EL (cell line): ENCODE data around the gene PRPF40B.

ENCODE experiments used
- DNase-seq: peaks from one replicate; pipeline ENCODE4 v3.0.0-alpha.2; 2016

PRPF40B gene

DNA sequence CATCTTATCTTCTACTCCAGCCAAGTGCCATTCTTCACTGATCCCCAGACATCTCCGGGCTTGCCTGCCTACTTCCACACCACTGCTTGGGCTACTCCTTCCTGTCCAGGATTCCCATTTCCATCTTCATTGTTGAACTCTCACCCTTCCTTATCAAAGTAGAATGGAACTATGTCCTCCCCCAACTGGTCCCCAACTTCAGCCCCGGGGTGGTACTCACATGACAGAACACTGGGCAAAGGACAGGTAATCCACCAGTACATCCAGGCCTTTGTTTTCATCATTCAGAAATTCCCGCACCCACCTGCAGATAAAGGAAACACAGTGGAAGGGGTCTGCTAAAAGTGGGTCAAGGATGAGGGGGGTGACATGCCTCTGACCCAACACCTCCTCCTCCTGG lies 38.4 kb downstream of the PRPF40B start:
- DNase-seq = no peak

DNA sequence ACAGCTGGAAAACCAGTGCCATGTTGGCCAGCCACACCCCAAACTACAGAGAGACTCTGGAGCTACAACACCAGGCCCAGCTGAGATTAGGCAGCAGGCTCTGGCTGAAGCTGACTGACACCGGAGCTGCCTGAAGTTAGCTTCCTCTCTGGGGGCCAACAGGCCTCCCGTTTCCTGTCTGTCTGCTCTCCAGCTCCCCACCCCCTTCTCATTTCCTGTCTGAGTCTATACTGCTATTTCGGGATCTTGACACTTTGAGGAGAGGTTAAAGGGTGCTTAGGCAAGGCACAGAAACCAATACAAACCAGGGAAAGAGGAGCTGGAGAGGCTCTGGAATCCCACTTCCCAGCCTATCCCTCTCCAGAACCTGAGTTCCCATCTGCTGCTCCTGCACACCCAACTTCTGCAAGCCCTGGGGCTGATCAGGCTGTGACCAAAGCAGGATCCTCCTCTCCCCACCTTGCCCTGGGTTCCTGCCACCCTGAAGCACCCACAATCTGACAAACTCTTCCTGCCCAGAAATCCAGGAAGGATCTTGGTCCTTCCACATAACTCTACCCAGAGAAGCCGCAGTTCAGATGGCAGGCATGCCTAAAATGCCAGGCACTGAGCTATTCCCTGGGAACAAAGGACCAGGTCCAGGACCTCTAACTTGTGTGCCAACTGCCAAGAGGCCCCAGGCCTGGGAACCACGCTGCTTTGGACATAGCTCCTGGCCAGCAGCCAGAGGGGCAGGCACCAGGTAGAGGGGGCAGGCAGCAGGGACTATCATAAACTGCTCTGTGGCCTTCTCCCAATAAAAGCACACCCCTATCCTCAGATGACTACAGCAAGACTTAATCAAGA lies 39.9 kb downstream of the PRPF40B start:
- DNase-seq = peak; percentile 88

DNA sequence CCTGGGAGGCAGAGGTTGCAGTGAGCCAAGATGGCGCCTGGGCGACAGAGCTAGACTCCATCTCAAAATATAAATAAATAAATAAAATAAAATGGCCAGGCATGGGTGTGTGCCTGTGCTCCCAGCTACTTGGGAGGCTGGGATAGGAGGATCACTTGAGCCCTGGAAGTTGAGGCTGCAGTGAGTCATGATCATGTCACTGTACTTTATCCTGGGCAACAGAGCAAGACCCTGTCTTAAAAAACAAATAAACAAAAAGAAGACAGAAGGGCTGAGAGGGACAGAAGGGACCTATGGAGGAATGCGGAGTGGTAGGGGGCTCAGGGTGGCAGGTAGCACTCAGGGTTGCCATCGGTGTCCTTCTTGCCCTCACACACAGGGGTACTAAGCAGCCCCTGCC lies 40.8 kb downstream of the PRPF40B start:
- DNase-seq = no peak

DNA sequence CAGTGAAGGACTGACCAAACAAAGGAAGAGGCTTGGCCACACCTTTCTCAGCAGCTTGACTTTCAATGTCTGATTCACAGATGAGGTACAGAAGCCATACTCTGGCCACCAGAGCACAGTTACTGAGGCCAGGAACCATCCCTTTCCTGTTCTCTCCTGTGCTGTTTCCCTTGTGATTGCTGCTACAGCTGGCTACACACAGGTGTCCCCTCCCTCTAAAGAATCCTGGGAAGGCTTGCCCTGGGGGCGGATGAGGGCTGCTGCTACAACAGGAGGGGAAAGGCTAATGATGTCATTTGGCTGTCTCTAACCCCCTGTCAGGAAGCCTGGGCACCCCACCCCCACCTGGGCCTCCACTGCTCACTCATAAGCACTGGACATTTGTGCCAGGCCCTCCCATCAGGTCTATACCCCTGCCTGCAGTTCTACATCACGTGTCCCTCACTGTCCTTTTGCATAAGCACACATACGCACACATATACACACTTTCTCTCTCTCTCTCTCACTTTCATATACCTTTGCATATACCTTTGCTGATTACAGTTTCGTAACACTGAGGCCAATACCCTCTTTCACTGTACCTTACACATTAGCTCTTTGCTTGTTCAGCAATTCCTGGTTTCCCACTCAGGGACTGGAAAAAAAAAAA lies 41.4 kb downstream of the PRPF40B start:
- peak; percentile 34 for DNase-seq

DNA sequence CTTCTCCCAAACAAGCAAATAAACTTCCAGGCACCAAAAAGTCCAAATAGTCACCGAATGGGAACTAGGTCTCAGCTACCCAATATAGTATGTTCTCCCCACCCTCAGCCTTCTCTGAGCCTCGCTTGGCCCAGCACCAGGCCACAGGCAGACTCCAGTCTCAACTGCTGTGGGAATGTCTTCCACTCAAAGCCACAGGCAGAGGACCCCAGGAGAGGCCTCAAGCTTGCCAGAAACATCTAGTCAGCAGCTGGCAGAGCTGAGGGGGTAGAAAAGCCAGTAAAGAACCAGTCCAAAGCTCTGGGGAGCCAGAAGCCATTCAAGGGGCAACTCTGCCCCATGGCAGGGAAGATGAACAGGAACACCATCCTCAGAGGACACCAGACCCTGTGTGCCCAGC lies 42.0 kb downstream of the PRPF40B start:
- DNase-seq = no peak

DNA sequence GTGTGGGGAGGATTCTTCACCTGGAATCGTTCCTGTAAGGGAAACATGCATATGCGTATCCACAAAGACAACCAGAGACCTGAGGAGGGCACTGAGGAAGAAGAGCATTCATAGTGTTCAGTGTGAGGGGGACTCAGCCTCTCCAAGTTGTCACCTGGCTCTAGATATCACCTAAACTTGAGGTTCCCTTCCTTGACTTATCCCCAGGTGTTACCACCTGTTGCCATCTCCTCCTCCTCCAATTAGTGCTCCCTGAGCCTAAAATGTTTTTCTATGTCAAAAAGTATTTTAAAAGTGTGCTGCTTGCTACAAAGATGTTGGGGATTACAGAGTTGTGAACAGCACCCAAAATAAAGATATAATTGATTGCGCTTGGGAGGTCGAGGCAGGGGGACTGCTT lies 42.8 kb downstream of the PRPF40B start:
- no peak for DNase-seq

DNA sequence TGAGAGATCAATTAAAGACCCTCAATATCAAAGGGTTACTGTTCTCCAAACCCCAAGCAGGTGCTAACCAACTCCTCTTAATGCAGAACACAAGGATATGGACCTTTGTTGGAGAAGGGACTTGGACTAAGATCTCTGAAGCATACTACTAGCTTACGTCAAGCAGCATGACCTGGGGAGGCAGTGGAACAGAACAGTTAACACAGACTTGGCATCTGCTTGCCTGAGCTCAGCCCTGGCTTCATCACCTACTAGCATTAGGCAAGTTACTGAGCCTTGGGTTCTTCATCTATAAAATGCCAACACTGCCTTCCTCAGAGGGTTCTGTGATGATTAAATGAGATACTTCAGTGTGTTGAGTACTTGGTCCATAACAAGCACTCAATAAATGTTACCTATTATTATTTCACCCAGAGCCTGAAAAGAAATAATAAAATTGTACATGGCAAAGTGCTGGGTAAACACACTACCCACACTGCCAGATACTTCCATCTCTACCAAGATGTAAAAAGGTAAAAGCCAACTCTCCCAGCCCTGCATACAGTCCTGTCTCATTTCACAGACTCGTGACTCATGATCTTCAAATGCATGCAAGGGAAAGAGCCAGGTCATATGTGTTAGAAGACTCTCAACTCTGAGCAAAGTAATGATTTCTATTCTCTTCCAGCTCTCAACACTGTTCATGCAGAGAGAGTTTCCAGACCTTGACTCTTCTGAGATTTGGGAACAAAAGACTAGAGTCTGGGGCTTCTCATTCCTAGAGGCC lies 44.1 kb downstream of the PRPF40B start:
- DNase-seq = peak; percentile 50

DNA sequence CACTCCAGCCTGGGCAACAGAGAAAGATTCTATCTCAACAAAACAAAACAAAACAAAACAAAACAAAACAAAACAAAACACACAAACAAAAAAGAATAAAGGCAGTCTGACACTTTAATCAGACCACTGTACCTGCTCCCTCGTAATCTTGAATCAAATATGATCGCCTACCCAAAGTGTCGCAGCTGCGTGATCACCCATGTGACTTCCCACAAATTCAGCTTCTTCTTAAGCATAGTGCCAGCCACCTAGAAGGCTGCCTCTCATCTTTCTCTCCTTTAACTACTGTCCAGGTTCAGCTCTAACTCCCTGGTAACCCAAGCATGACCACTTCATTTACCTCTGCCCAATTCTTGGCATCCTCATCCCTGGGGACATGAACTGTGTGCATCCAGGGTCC lies 46.4 kb downstream of the PRPF40B start:
- no peak for DNase-seq

DNA sequence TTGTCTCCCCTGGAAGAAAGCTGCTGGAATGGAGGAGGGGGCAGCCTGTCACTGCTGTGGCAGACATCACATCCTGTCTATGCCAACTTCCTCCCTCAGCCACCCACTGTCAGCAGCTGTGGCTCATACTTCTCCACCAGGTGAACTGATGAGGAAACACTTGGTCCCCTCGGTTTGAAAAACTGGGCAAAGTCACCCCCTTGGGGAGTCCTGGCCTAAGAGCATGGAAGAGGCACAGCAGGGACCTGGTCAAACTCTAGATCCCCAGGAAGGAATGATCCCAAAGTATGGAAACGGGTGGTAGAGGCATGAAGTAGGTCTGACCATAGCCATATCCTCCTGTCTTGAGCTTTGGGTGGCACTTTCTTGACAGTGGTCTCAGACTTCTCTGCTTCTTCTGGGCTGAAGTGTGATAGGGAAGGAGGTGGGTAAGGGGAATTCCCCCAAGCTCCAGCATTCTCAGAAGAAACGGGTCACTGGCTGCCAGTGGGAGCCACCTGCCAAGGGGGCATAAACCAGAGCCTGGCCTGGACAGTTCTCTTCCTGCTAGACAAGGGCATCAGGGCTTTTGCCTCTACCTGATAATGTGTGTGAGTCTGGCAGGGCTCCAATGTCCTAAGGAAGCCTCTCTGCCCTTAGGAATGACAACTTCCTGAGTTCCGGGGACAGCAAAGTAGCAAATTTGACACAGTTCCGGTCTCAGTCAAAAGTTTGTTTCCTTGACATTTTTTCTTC lies 47.8 kb downstream of the PRPF40B start:
- no peak for DNase-seq

DNA sequence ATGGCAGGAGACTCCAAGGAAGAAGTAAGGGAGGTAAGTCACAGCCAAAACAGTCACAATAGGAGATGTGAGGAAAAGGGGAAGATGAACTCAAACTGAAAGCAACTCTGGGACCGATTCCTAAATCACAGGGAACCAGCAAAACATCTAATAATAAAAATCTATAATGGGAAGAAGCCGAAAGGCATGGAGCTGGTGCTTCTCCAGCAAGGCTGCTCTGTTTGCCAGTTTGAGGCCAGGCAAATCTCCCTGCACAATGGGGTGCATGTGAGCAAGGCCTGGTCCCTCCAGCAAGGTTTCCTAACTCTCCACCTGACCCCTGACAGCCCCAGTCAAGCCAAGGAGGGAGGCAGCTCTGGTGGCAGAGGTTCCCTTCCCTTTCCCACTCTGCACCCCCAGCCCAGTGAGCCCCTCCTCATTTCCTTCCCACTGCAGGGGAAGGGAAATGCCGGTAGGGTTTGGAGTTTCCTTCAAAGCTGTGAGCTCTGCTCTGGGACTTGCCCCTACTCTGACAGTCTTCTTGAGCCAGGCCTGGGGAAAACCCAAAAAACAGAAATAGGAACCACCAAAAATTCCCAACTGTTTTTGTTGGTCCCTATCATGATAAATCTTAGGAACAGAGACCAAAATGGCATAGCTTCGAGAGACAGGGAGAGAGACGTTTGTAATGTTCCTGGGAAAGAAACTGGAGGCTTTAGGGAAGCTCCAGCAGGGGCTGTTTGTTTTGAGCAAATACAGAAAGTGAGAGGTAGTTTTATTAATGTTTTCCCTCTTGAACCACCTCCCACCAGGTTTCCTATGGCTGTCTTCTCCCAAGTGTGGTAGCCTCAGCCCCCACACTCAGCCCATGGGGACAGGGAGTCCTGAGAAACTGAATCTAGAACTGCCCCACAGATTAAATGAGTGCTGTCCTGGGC lies 49.2 kb downstream of the PRPF40B start:
- DNase-seq = no peak

DNA sequence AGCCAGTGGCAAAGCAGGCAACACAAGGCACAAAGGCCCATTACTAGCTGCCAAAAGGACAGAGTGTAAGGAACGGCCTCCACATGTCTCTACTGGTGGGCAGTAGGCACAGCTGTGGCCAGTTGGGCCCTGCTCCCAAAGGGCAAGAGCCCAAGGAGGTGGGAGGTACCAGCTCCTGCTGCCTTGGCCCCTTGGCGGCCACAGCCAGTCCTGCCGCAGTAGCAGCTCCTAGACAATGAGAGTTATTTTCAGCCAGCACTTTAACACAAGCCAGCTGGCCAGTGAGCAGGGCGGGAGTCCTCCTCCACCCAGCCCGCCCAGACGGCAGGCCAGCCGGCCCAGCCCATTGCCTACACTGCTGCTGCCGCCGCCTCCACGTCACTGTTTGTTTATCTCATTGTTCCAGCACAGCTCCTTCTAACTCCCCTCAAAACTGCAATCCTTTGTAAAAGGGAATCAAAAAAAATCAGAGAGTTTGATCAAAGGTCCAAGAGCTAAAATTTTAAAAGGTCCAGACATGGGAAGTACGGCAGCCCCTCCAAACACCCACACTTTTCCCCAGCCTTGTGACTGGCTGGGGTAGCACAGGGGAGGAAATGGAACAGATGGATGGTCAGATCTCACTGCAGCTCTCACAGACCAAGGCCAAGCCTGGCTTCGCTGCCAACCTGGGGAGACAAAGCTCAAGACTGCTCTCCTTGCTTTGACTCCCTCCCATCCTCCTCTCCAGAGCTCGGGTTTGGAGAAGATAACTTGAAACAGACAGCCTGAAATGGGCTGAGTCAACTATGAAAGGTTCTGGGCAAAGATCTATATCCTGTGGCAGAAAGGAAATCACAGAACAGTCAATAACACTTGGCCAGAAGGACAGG lies 50.3 kb downstream of the PRPF40B start:
- DNase-seq = peak; percentile 88

DNA sequence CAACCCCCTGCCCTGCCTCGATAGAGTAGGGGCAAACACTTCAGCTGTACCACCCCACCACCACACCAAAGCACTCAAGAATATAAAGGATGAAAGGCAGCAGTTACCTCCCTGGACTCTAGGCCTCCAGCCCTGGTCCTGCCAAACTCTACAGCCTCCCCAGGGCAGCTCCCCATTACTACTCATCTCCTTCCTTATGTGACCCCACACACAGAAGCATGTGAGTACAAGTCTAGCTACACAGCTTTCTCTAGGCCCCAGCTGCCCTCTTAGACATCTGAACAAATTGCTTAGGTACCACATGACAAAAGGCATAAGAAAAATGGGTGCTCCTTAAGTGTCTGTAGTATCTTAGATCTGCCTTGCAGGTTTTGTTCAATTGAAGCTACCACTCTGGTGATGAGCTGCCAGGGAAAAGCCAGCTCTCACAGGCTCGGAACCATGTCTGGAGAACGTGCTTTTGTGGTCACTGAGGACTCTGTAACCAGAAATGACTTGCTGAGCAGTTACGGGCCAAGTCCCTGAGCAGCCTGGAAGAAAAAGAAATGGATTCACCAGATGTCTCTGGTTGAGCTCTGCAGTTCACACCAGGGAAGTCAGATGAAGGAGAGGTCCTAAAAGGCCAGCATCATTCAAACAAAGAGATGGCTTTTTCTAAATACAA lies 51.1 kb downstream of the PRPF40B start:
- peak; percentile 12 for DNase-seq

DNA sequence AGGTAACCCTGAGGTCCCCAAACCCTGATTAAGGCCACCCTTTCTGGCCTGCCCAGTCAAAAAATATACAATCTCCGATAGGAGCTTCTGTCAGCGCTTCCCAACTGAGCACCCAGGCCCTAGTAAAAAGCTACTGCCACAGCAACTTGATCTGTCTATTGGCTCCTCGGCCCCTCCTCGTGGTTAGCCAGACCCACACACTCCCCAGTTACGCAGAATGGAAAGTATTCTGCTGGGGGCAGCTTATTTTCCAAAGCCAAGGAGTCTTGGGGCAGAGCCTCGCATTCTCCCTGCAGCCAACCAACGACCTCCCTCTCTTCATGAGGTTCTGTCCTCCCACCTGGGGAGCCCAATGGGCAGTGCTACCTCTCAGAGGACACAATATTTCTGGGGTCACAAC lies 51.8 kb downstream of the PRPF40B start:
- DNase-seq = no peak

DNA sequence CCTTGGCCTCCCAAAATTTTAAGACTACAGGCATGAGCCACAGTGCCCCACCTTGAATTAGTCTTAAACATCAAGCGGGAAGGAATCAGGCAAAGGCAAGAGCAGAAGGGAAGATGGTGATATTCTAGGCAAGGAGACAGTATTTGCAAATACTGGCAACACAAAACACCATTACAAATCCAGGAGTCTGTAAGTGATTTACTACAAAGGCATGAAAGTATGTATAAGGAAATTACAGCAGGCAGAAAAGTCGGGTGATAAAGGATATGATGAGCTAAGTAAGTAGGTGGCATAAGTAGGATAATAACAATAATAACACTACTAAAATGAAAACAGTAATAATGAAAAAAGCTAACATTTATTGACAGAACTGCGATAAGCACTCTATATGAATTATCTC lies 55.4 kb downstream of the PRPF40B start:
- DNase-seq = no peak

DNA sequence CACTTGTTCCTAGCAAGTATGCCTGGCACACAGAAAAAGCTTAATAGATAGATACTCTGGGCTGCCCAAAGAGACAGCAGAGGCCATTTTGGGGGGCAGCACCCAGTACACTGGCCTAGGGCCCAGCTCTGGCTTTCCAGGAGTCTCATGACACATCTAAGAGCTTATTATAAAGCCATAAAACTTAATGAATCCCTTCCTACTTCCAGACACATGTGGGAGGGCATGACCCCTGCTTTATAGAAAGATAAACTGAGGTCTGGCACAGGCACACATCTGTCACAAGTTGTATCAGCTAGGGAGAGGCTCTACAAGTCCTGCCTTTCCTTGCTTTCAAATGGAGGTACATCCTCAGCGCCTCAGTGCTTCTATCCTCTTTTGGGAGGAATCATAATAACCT lies 56.7 kb downstream of the PRPF40B start:
- no peak for DNase-seq

DNA sequence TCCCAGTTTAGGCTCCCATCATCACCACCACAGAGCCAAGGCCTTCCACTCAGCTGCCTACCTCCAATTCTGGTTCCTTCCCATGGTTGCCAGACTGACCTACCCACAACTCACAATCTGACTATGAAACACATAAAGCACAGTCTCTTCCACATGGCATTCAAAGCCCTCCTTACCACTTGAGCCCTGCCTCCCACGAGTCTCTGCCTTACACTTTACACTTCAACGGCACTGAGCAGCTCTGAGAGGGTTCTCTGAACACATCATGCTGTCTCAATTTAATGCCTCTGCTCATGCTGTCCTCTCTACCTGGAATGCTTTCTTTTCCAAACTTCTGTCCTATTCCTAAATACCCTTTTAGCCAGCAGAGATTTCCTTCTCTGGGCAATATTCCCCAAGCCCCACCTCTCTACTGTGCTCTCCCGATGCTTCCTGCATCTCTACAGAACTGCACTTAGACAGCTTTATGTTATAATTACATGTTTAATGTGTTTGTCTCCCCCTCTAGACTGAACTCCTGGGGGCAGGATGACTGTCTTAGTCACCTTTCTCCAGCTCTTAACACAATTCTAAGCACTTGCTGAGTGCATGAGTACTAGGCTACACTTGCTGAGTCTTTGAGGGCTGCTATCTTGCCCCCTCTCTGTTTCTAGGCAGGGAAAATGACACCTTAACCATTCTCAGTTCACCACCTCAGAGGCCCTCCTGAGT lies 60.4 kb downstream of the PRPF40B start:
- DNase-seq = no peak

DNA sequence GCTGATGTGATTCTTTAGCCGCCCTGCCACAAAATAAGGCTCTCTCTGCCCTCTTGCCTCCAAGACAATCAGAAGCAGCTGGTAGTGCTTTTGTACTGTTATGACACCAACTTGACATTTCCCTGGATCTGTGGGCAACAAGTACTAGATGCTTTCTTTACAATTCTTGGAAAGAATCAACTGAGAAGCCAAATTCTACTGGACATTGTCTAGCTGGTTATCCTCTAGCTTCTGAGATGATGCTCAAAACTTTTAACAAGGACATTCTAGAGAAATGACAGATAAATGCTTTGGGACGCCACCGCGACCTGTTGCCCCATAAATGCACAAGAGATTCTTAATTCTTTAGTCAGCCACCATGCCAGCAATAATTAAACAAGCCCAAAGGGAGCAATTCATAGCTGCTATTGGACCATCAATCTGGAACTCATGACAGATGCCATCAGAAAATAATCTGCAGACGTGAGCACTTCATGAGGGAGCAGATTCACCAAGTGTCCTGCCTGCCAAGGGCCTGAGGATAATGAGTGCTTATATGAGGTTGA lies 61.0 kb downstream of the PRPF40B start:
- peak; percentile 25 for DNase-seq

DNA sequence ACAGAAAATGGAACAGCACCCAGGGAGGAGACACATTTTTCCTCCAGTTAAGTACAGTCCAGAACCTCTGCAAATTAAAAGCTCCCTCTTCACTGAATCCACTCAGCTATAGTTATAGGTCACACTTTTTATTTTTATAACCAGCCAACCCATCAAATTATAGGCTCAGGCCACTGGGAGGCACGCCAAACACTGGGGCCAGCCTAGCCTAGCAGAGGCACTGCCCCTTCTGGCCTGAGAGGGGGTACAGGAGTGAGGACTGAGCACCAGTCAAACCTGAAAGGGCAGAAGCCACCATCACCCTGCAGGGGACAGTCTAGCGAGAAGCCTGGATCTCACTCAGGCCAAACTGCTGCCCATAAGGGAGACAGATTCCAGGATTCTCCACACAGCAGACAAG lies 64.6 kb downstream of the PRPF40B start:
- no peak for DNase-seq

DNA sequence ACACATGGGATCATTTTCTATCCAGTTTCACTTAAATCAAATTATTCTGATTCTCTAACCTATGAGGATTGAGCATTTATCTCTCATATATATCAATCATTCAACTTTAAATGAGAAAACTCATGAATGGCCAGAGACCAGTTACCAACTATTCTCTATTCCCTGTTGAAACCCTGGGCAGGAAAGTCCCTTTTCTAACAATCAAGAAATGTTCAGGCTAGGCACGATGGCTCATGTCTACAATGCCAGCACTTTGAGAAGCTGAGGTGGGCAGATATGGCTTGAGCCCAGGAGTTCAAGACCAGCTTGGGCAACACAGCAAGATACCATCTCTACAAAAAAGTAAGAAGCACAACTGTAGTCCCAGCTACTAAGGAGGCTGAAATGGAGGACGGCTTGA lies 65.9 kb downstream of the PRPF40B start:
- DNase-seq = no peak
